HG03565 (cell line): ENCODE data around the gene CDC123.
"Not testable (repeated sequence)": the region's sequence is repeated elsewhere in the genome, so short reads cannot be mapped to it uniquely, and the experiment has no call there.

Experiments used
- ATAC-seq: cut with Tn5 transposase; IDR thresholded peaks from one replicate; pipeline ENCODE4 v1.9.1; 2021; ENCODE audit warnings: mild to moderate bottlenecking, moderate library complexity; ENCODE audit not compliant: unreplicated experiment

Gene CDC123

DNA sequence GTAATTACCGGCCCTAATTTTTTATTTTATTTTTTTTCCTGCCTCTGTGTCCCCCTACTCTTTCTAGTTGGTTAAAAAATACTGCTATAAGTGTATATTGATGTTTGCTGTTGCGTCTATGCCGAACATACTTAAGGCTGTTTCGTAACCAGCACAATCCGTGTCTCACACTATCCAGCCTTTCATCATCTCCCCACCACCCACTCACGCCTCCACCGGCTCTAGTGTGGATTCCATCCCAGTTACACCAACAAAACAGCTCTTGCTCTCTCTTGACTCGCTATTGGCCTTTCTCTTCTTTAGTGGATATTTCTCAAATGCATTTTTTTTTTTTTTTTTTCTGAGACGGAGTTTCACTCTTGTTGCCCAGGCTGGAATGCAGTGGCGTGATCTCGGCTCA is 83.3 kb downstream of the CDC123 start:
- ATAC-seq = no peak

DNA sequence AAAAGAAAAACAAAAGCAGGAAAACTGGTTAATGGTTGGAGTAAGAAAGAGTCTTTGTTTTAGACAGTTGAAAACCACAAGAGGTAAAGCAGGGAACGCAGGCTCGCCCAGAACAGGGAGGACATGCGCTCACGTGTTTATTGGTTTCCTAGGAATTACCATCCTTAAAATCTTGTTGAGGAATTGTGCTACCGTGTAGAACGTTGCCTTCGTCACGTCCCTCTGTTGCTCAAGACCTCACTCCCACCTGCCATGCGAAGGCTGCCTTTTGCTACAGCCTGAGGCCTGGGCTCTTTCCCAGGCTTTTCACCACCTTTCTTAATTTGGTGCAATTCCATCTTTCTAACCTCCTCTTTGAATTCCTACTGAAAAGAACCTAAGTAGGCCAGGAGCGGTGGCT is 91.8 kb downstream of the CDC123 start:
- ATAC-seq = no peak

DNA sequence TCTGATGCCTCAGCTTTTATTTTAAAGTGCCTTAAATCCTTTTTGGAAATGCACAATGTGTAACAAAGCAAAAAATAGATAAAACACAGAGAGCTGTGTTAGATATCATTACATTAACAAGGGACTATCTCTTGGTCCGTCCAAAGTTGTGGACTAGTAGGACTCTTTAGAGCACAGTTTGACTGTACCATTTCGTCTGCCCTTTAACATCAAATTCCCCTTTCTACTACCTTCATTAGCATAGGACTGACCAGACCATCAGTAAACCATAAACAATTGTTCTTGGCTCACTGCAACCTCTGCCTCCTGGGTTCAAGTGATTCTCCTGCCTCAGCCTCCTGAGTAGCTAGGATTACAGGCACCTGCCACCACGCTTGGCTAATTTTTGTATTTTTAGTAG is 101.8 kb downstream of the CDC123 start:
- not testable (repeated sequence) for ATAC-seq

DNA sequence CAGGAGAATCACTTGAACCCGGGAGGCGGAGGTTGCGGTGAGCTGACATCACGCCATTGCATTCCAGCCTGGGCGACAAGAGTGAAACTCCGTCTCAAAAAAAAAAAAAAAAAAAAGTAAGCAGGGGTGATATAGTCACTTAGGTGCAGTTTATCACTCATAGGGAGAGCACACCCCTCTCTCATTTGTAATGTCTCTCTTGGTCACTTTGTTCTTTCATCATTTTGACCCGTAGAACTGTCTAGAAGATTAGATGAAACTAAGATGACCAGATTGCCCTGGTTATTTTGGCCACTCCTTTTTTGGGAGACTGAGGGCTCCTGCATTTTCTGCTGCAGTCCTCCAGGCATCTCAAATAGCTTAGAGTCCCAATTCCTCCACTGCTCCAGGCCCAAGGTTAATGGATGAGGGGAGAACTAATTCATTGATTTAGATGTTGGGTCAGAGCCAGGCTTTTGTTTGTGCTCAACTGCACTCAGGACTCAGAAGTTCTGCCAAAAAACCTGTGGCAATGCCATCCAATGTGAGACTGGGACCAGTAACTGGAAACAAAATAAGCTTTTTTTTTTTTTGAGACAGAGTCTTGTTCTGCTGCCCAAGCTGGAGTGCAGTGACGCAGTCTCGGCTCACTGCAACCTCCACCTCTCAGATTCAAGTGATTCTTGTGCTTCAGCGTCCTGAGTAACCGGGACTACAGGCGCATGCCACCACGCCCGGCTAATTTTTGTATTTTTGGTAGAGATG is 103.4 kb downstream of the CDC123 start:
- ATAC-seq = no peak
